ENCODE data around the gene C12orf43. TPM values are rescaled to one million over a fixed set of nuclear protein-coding genes. Genes with fewer than 3 reads are reported as not detected.
A peak's percentile ranks its signal among the peaks of the same experiment; 100 is the strongest.

Gene C12orf43
- total RNA-seq, 1 experiment from 2014 or later = 22.1 TPM

- DNase-seq = peak; percentile 82 to 90
- H3K4me3 ChIP-seq (ENCODE audit: low read depth, low read length) = peak overlapping the region; percentile 87
- H3K4me3 Mint-ChIP-seq (ENCODE audit: unreplicated experiment) = peak overlapping the region; percentile 88
These were observed 35.4 kb downstream of the C12orf43 start for GRCh38 chr12:120980800-120981368.

GRCh38 chr12:120979862-120980696, 36.2 kb downstream of the C12orf43 start:
- POLR2A ChIA-PET = interaction anchor here (0.5 to 1.5 kb wide), 8 partner anchors 8 to 30 kb away, joined by 3 to 8 read pairs (median 4); no protein-coding TSS in a partner anchor
- Histone ChIP-seq H3K4me3 (ENCODE audit: low read depth, low read length) (peak overlapping the region; percentile 87), H3K36me3 (ENCODE audit: control insufficient read depth, insufficient read depth, low read length) (peaks cover 11% of the 10 kb centered on the region), H3K27me3 (replicated peaks; ENCODE audit: control insufficient read depth, insufficient read depth, low read length) (no peaks in the 10 kb centered on the region), H3K4me1 (peaks cover 57% of the 10 kb centered on the region), H3K9me3 (no peaks in the 10 kb centered on the region)
- no peak for TF ChIP-seq CTCF (IDR thresholded peaks at IDR 0.05; ENCODE audit: insufficient read depth in 1 of 2, low read depth in 1 of 2, low read length in 1 of 2, severe bottlenecking in 1 of 2, unreplicated experiment in 1 of 2)
- peak; percentile 93 to 96 for DNase-seq
- Mint-ChIP-seq H3K4me3 (ENCODE audit: unreplicated experiment) (peak overlapping the region; percentile 88), H3K27ac (ENCODE audit: unreplicated experiment) (peak overlapping the region; percentile 71), H3K36me3 (ENCODE audit: insufficient read depth, unreplicated experiment) (peaks cover 75% of the 10 kb centered on the region), H3K27me3 (ENCODE audit: insufficient read depth, unreplicated experiment) (no peaks in the 10 kb centered on the region), H3K4me1 (ENCODE audit: low read depth, unreplicated experiment) (peaks cover 42% of the 10 kb centered on the region), H3K9me3 (ENCODE audit: unreplicated experiment) (no peaks in the 10 kb centered on the region)
- CTCF ChIA-PET = interaction anchor here (0.5 to 1.8 kb wide), 10 partner anchors 8 to 399 kb away, joined by 3 to 21 read pairs (median 4); partner anchors contain the start of genes POP5 and SPPL3
- BruUV-seq (replicated peaks) = no TSS peak
- intact Hi-C loops (cut with micrococcal nuclease; ENCODE audit: unreplicated experiment) = loop anchor here (2.0 kb wide), 2 partner anchors 23 to 35 kb away; no protein-coding TSS in a partner anchor

More at GRCh38 chr12:120980800-120981368, 35.4 kb downstream of the C12orf43 start:
- Mint-ChIP-seq H3K27ac (ENCODE audit: unreplicated experiment) (peak overlapping the region; percentile 71), H3K36me3 (ENCODE audit: insufficient read depth, unreplicated experiment) (peaks cover 75% of the 10 kb centered on the region), H3K4me1 (ENCODE audit: low read depth, unreplicated experiment) (peaks cover 44% of the 10 kb centered on the region), H3K9me3 (ENCODE audit: unreplicated experiment) (no peaks in the 10 kb centered on the region), H3K27me3 (ENCODE audit: insufficient read depth, unreplicated experiment) (no peaks in the 10 kb centered on the region)
- POLR2A ChIA-PET = interaction anchor here (0.7 to 1.5 kb wide), 7 partner anchors 9 to 29 kb away, joined by 3 to 8 read pairs (median 5); no protein-coding TSS in a partner anchor
- CTCF ChIA-PET = interaction anchor here (0.5 to 1.8 kb wide), 8 partner anchors 9 to 400 kb away, joined by 3 to 21 read pairs (median 4); partner anchors contain the start of genes POP5 and SPPL3
- Histone ChIP-seq H3K9me3 (no peaks in the 10 kb centered on the region), H3K36me3 (ENCODE audit: control insufficient read depth, insufficient read depth, low read length) (peaks cover 11% of the 10 kb centered on the region), H3K4me1 (peaks cover 57% of the 10 kb centered on the region), H3K27me3 (replicated peaks; ENCODE audit: control insufficient read depth, insufficient read depth, low read length) (no peaks in the 10 kb centered on the region)
- BruUV-seq (replicated peaks) = no TSS peak
- TF ChIP-seq CTCF (IDR thresholded peaks at IDR 0.05; ENCODE audit: insufficient read depth in 1 of 2, low read depth in 1 of 2, low read length in 1 of 2, severe bottlenecking in 1 of 2, unreplicated experiment in 1 of 2) = no peak
- intact Hi-C loops (cut with micrococcal nuclease; ENCODE audit: unreplicated experiment) = loop anchor here (2.0 kb wide), 1 partner anchor 22 kb away; no protein-coding TSS in a partner anchor

Data from Caco-2 (cell line).